UCSD-AML1 (cell line): ENCODE data around the gene PDGFRB.

Experiments
- DNase-seq: peaks from one replicate; lab custom pipeline; 2025; ENCODE audit not compliant: unreplicated experiment; lab: John Stamatoyannopoulos, UW

Gene PDGFRB

DNA sequence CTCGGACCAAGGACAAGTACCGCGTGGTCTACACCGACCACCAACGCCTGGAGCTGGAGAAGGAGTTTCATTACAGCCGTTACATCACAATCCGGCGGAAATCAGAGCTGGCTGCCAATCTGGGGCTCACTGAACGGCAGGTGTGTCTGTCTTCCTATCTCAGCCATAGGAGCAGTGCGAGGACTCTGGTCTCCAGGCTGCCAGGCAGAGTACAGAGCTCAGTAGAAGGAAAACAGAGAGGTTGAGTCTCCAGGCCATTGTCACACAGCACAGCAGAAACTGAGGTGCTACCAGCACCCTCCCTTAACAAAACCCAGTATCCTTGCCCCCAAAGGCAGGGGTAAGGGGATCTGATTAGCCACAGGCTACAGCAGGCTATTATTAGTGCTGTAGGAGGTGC lies 27.1 kb upstream of the PDGFRB start:
- DNase-seq = no peak

DNA sequence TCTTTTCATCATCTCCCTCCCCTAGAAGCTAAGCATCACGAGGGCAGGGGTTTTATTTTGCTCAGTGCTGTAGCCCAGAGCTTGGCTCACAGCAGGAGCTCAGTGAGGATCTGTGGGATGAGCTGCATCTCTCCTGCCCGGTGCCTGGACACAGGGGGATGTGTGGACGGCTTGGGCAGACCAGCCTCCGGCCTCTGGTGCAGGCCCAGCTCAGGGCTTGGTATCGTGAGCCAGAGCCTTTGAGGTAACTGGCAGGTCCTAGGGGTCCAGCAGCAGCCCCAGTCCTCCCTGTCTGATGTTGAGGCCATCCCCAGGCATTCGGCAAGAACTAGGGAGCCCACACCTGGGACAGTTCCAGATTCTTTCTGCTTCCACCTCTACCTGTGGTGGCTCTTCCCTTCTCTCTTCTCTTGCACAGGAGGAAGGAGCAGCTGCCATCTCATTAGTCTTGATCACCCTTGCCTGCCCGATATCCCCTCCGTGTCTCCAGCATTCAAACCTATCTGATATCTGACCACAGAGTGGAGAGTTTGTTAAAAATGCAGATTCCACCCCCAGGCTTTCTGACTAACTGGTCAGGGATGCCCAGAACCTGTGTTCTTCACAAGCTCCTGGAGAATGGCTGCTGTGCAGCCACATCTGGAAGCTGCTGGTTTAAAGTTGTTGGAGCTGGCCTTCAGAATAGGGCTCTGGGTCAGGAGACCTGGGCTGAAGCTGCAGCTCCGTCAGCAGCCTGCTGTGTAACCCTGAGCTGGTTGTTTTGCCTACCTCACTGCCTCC lies 26.3 kb upstream of the PDGFRB start:
- DNase-seq = no peak

DNA sequence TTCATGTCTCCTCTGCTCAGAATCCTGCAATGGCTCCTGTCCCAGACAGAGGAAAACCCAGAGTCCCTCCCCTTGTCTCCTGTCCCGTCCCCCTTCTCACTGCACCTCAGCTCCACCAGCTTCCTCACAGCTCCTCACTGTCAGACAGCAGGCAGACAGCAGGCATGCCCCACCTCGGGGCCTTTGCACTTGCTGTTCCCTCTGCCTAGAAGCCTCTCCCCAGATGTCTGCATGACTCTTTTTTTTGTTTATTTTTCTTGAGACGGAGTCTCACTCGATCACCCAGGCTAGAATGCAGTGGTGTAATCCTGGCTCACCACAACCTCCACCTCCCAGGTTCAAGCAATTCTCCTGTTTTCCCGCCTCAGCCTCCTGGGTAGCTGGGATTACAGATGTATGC lies 25.4 kb upstream of the PDGFRB start:
- DNase-seq = no peak

DNA sequence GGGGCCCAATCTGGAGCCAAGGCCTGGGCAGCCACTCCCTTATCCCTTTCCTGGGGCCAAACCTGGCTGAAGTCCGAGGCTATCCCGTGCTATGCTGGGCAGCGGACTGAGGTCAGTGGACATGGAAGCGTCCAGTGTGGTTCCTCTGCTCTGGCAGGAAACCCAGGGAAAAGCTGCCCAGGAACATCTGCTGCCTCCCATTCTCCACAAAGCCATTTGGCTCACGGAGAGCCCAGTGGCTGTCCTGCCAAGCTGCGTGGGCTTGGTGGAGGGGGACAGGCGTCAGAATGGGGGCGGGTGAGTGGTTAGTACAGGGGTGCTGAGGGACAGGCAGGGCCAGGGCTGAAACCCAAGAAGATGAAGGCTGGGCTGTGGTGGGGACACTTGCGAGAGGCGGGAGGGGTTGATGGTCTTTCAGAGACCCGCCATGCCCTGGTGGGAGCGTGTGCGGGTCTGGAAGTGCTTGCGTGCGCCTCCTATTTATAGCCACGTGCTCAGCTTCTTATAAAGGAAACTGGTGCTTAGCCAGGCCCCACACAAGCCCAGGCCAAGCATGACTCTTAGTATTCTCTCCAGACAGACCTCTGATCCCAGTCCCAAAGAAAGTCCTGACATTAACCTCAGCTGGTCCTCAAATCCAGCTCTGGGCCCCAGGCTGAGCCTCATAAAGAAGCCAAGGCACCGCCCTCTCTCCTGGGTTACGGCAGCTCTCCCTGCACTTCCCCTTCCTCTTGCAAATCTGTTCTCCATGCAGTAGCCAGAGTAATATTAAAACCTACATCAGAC lies 24.8 kb upstream of the PDGFRB start:
- peak; percentile 30 for DNase-seq

DNA sequence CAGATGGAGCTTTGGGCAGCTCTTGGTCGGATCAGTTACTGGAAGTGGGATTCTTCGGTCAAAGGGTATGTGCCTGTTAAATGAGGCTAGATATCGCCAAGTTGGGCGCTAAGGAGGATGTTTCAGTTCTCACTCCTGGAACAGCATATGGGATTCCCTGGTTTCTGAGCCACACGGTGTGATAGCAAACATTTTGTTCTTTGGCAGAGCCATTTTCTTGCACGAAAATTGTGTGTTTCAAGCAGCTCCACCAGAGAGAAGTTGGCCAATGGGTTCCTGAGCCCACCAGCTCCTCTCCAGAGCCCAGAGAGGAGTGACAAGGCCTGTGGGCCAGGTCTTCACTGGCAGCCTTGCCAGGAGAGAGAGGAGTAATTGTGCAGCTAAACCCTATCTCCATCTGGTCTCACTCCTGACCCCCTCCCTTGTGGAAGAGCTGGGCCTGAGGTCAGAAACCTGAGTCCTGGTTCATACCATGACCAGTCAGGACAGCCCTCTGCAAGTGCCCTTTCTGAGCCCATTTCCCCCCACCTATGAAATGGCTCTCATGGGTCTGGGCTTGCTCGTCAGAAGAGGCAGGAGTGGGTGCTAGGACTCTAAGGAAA lies 23.5 kb upstream of the PDGFRB start:
- DNase-seq = no peak

DNA sequence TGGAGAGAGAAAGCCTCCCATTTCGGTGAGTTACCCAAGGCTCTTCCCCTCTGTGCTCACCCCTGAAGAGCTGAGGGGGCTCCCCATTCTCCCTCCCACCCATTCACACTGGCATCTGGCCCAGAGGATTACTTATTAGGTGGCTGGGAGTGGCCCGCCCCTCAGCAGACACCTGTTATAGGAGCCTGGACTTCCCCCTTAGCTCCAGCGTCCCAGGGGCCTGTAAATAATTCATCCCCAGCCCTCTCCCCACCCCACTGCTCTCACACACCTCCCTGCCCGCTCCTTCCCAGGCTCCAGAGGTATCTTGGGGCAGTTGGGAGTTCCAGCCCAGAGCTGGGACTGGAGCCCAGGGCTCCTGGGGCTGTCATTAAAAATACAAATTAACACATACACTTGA lies 22.6 kb upstream of the PDGFRB start:
- no peak for DNase-seq

DNA sequence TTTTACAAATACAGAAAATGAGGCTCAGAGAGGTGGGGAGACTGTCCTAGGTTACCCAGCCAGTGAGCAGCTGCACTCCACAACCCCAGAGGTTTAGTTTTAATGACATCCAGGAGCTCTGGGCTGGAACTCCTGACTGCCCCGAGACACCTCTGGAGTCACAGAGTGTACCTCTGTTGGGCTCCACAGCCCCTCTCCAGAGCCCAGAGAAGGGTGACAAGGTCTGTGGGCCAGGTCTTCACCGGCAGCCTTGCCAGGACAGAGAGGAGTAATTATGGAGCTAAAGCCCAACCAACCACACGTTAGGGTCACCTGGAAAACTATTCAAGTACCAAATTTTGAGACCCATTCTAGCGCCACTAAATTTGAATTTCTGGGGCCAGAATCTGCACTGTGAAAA lies 22.1 kb upstream of the PDGFRB start:
- DNase-seq = no peak

DNA sequence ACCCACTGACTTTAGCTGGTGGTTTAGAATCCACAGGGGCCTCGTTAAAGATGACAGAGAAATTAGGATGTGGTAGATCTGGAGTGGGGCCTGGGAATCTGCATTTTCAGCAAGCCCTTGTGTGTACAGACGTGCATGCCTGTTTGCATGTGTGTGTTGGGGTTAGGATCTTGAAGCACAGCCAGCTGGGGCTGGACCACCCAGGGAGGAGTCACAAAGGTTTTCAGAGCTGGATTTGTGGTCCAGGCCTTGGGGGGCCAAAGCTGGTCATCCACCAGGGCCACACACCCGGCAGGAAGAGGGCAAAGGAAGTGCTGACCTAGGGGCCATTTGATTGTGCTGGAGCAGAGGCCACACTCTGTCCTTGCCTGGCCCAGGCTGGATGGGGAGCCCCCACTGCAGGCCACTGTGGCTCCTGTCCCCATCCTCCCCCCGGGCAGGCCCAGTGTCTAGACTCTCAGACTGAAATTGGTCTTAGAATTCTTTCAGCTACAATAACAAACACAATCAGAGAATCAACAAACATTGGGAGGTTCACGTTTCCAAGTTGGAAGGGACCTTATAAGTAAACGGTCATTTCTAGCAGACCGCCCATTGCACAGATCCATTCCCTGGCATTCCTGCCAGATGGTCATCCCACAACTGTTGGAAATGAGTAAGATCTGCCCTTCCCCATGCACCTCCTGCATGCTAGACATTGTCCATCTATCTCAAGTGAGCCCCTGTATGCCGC lies 21.3 kb upstream of the PDGFRB start:
- DNase-seq = no peak

DNA sequence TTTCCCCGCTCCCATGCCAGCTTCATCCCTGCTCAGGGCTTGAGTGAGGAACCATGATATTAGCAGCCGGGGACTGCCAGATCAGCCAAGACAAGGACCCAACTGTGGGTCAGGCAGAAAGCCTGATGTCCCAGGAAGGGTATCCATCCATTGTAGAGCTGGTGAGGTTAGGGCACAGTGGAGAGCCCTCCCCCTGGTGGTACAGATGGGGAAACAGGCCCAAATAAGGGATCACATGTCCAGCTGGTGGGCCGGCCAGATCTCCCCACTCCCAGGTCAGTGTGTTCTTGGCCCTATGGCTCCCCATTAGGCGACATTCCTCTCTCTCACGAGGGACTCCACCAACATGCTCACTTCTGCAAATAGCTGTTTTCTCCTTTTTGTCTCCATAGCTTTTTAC lies 19.9 kb upstream of the PDGFRB start:
- peak; percentile 42 for DNase-seq

DNA sequence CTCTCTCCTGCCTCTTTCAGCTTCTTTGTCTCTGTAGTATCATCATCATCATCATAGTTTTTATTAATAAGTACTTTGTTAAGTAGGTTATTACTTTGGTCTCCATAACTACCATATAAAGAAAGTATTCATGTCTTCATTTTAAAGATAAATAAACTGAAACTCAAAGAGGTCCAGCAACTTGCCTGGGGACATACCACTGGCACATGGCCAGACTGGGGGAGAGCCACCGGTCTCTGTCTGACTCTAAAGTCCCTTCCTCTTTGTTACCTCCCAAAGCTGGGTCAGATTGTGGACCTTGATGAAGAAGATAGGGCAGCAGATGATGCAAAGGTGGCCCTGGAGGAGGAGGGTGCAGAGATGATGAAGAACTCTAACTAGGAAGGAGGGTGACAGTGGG lies 19.4 kb upstream of the PDGFRB start:
- no peak for DNase-seq

DNA sequence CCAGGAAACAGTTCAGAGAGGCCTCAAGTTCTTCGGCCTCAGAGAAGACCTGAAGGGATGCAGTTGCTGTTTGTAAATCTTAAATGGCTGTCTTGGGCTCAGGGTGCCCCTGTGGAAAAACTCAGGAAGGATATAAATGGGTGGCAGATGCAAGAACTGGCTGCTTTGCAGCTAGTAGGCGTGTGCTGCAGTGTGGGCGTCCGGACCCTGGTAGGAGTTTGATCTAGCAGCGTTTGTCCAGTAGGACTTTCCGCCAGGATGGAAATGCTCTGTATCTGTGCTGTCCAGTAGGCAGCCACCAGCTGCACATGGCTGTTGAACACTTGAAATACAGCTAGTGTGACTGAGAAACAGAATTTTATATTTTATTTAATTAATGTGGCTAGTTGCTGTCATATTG lies 18.6 kb upstream of the PDGFRB start:
- no peak for DNase-seq

DNA sequence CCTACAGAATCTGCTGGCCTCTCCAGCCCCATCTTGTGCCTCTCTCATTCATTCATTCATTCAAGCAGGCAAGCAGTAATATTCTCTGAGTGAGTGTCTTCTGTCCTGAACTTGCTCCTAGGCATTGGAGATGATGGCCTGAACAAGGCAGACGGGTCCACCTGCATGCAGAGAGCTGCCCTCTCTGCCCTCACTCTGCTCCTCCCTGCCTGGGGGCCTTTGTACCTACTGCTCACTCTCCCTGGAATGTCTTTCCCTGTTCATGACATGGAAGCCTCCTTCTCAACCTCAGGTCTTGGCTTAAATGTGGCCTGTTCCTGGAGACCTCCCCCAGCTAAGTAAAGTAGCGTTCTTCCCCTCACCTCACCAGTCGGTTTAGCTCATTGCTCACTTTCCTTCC lies 17.5 kb upstream of the PDGFRB start:
- DNase-seq = no peak

DNA sequence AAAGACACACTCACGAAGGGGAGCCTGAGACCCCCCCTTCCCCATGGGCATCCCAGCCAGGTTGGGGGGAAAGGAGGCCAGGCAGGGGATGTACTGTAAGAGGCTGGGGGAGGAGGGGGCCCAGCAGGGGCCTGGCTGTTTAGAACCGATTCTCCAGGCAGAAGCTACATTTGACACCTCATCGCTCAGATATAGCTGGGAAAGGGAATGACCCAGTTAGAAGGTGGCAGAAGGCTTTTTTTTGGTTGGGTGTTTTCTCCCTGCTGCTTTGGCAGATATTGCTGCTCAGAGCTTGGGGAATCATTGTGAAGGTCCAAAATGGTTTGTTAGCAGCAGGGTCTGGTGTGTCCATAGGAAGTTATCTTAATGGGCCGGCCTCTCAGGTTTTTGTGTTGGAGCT lies 16.9 kb upstream of the PDGFRB start:
- DNase-seq = no peak

DNA sequence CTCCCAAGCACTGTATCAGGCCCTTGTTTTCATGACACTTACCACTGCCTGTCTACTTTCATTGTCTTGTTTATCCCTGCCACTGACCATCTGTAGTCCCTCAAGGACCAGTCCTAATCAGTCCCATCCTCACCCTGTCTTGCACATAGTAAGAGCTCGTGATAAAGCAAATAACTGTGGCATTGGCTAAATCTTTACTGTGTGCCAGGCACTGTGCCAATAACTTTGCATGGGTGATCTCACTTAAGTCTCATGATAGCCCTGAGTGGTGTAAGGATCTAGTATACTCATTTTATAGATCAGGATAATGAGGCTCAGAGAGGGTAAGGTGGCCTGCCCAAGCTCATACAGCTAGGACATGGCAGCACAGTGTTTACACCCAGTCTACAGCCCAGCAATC lies 16.5 kb upstream of the PDGFRB start:
- DNase-seq = no peak

DNA sequence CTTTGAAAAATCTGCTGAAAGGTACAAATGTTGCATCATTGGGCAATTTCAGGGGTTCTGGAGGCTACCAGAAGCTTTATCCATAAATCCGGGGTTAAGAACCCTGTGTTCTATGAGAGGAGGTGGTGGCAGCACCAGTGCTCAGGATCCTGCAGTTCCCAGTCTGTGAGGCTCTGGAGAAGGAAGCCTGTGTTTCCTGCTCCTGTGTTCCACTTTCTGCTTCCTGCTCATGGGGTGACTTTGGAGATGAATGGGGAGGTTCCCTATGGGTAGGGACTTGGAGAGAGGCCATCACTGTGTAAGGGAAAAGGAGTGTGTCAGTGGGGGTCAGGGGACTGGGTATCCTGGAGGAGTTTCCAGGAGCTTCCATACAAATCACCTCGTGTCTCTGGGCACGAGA lies 13.2 kb upstream of the PDGFRB start:
- no peak for DNase-seq

DNA sequence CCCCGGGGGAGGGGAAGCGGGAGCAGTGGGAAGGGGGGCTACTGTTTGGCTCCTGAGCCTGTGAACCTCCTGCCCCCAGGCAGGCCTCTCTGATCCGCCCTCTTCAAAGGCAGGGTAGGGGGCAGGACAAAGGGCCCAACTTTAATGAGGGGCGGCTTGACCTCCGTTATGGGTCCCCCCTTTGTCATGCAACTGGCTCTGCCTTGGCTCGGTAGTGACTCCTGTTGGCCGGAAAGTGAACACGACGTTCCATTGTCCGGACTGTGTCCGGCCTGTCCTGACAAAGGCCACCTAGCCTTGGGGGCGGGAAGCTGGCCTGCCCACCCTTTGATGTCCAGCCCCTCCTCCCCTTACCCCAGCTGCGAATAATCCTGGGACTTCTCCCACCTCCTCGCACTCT lies 12.3 kb upstream of the PDGFRB start:
- no peak for DNase-seq

DNA sequence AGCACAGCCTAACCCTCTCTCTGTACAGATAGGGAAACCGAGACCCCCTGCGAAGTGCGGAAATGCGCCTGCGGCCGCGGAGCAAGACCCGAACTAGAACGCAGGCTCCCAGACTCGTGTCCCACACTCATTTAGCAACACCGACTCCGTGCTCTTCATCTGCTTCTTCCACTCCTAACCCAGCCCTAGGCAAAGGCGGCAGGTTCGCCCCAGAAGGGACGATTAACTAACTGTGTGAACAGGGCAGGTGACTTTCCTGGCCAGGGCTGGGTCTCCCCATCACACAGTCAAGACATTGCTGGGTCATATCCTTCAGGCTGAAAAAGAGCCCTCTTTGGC lies 11.8 kb upstream of the PDGFRB start:
- no peak for DNase-seq

DNA sequence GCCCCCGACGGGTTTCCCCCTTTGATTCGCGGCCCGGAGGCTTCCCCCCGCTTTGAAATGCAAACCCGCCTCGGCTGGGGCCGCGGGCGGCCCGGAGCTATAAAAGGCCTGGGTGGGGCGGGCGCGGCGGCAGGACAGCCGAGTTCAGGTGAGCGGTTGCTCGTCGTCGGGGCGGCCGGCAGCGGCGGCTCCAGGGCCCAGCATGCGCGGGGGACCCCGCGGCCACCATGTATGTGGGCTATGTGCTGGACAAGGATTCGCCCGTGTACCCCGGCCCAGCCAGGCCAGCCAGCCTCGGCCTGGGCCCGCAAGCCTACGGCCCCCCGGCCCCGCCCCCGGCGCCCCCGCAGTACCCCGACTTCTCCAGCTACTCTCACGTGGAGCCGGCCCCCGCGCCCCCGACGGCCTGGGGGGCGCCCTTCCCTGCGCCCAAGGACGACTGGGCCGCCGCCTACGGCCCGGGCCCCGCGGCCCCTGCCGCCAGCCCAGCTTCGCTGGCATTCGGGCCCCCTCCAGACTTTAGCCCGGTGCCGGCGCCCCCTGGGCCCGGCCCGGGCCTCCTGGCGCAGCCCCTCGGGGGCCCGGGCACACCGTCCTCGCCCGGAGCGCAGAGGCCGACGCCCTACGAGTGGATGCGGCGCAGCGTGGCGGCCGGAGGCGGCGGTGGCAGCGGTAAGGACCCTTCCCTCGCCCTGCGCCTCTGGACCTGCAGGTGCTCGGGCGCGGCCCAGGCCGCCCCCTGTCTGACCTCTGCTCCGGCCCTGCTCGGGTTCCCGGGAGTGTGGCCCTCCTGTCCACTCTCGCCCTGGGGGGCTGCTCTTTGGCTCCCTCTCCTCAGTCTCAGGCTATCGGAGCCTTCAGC lies 11.2 kb upstream of the PDGFRB start, which contains the start of gene CDX1:
CDX1 (plus strand) TSS at position 129 of the 862 bp plus-strand sequence; CDS start at position 228, 99 bp downstream.
- no peak for DNase-seq

DNA sequence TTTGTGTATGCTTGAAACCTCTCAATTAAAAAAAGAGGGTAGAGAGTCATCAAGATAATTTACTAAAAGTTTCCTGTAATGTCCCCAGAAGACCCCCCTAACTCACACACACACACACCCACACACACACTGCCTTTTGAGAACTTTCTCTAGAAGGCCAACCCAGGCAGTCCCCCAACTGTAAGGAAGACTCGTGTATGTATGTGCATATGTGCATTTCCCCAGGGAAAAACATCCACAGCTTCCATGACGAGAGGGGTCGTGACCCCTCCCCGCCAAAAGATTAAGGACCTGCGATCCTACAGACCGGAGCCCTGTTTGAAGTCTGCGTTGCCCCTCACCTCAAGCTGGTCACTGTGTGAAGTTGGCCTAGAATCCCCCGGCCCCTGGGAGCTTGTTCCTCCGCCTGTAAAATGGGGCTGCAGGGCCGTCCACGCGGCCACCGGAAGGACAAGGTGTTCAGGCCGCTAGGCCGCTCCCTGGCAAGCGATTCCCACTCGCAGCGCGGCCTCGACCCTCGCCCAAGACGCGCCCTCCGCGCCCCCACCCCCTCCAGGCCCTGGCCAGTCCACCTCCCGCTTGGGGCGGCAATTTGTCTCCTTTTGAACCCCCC lies 10.5 kb upstream of the PDGFRB start:
- DNase-seq = no peak
